Prostate gland (tissue), 2 donors: ENCODE results near the gene ZNF528. TPM values are rescaled to one million over a fixed set of nuclear protein-coding genes. Genes with fewer than 3 reads are reported as not detected.
A peak's percentile ranks its signal among the peaks of the same experiment; 100 is the strongest.

Source experiments
- DNase-seq: peaks from one replicate; pipeline ENCODE4 v3.0.0-alpha.2; 2019; ENCODE audit warnings: low spot score
- H3K27ac ChIP-seq, 2 donors: fragments of 200-600 bp; sonication (generic); 2 replicates each; pipeline ENCODE4 v1.5.1; 2017 to 2019
- H3K27me3 ChIP-seq: fragments of 200-600 bp; sonication (generic); replicated peaks from 2 replicates; pipeline ENCODE4 v1.5.1; 2019; ENCODE audit not compliant: insufficient read depth
- H3K36me3 ChIP-seq, 2 donors: fragments of 200-600 bp; sonication (generic); 1 replicate in 1 of 2; 2 replicates in 1 of 2; pipeline versions ENCODE4 v1.5.1 to v1.8.1; 2017 to 2019
- H3K4me1 ChIP-seq: fragments of 200-600 bp; sonication (generic); replicated peaks from 2 replicates; pipeline ENCODE4 v1.5.1; 2019
- H3K4me3 ChIP-seq, 2 donors: fragments of 200-600 bp; sonication (generic); 2 replicates each; pipeline ENCODE4 v1.5.1; 2017 to 2019
- H3K9me3 ChIP-seq: fragments of 200-600 bp; sonication (generic); 2 replicates; pipeline ENCODE4 v1.5.1; 2017
- CTCF ChIP-seq, 4 experiments: fragments of 200-600 bp in 2 of 4; fragments of 450-650 bp in 2 of 4; sonication (generic) in 2 of 4; IDR thresholded peaks; 1 replicate in 3 of 4; 2 replicates in 1 of 4; pipeline ENCODE4 v1.5.1; 2016 to 2019; ENCODE audit warnings: antibody characterized with exemption in 4 of 4, mild to moderate bottlenecking in 2 of 4, moderate library complexity in 2 of 4
- POLR2A ChIP-seq: fragments of 450-650 bp; IDR thresholded peaks from one replicate; pipeline ENCODE4 v1.6.1; 2016; ENCODE audit warnings: antibody characterized with exemption, mild to moderate bottlenecking
- POLR2AphosphoS5 ChIP-seq: sonication (generic); formaldehyde crosslinking; IDR thresholded peaks from one replicate; pipeline ENCODE4 v1.6.1; 2017; ENCODE audit warnings: antibody characterized with exemption
- WGBS: methylation state at CpG from one replicate; pipeline ENCODE4 v1.1.5; 2018; 5-methylcytosine and 5-hydroxymethylcytosine counted together
- intact Hi-C: fragments of 100-400 bp; cut with DNase I; formaldehyde crosslinking; loops from one replicate; pipeline ENCODE4 v1.14.2; 2022
- total RNA-seq, 2 donors: library from RNA; depleted of rRNA; stranded (reverse); fragments of >200 nt; gene quantifications; one replicate each; pipeline ENCODE4 v1.1.0, GENCODE V29; 2016

The ZNF528 gene
- total RNA-seq: 10 to 100 TPM; 19.5 to 45.3 TPM

- H3K36me3 ChIP-seq: peaks cover 0 to 6% of the 10 kb centered on the region in 2 donors
- H3K27me3 ChIP-seq: no peaks in the 10 kb centered on the region
- no peaks in the 10 kb centered on the region for H3K9me3 ChIP-seq
- intact Hi-C loops: no loop called here
- peaks cover 2% of the 10 kb centered on the region for H3K4me1 ChIP-seq
- peak within 1 kb of the TSS; percentile 45 to 62 for H3K4me3 ChIP-seq
- no peak for TF ChIP-seq POLR2A
- peak; percentile 93 for TF ChIP-seq POLR2AphosphoS5
- whole genome bisulfite sequencing: under 1% methylated on average over 36 of the region's 36 CpGs
- H3K27ac ChIP-seq: peak within 1 kb of the TSS; percentile 43 to 52
- peak; percentile 91 for DNase-seq
These were observed at the start of gene ZNF528 for GRCh38 chr19:52397310-52398080. Gene ZNF528, plus strand, starts transcription at chr19:52397849. Its CDS starts 4,165 bp downstream, at chr19:52402014.

GRCh38 chr19:52351512-52351911 lies 46.1 kb upstream of the ZNF528 start:
- WGBS: 75% methylated on average over 9 of the region's 9 CpGs
- no peaks in the 10 kb centered on the region for H3K9me3 ChIP-seq
- peaks cover 8 to 10% of the 10 kb centered on the region in 2 donors for H3K36me3 ChIP-seq
- no peak for DNase-seq
- TF ChIP-seq POLR2AphosphoS5 (no peak), POLR2A (no peak), CTCF (IDR thresholded peaks at IDR 0.05) (no peak)
- H3K4me1 ChIP-seq: no peaks in the 10 kb centered on the region
- intact Hi-C loops: no loop called here
- no peak overlapping the region for H3K27ac ChIP-seq
- H3K27me3 ChIP-seq: no peaks in the 10 kb centered on the region
- H3K4me3 ChIP-seq: no peak overlapping the region

- intact Hi-C loops: no loop called here
- no peak for DNase-seq
- Histone ChIP-seq H3K4me3 (no peak overlapping the region), H3K4me1 (no peaks in the 10 kb centered on the region), H3K36me3 (peaks cover 3 to 5% of the 10 kb centered on the region in 2 donors), H3K9me3 (peaks cover 6% of the 10 kb centered on the region), H3K27ac (no peak overlapping the region), H3K27me3 (no peaks in the 10 kb centered on the region)
- TF ChIP-seq CTCF (IDR thresholded peaks at IDR 0.05) (no peak), POLR2A (no peak), POLR2AphosphoS5 (no peak)
- 99% methylated on average over 8 of the region's 8 CpGs for WGBS
These were observed 31.2 kb upstream of the ZNF528 start for GRCh38 chr19:52366414-52366824.

GRCh38 chr19:52369559-52370340 lies 27.9 kb upstream of the ZNF528 start, which contains the start of gene ZNF880:
Gene ZNF880, plus strand, starts transcription at chr19:52369923. Its CDS starts 43 bp downstream, at chr19:52369966.
- Histone ChIP-seq H3K27ac (peak within 1 kb of the TSS; percentile 83 to 94), H3K4me3 (peak within 1 kb of the TSS; percentile 55 to 77), H3K4me1 (no peaks in the 10 kb centered on the region), H3K27me3 (no peaks in the 10 kb centered on the region), H3K36me3 (peaks cover 5 to 6% of the 10 kb centered on the region in 2 donors), H3K9me3 (peaks cover 6% of the 10 kb centered on the region)
- intact Hi-C loops: no loop called here
- under 1% methylated on average over 52 of the region's 52 CpGs for WGBS
- TF ChIP-seq CTCF (IDR thresholded peaks at IDR 0.05) (no peak), POLR2AphosphoS5 (peak; percentile 95)
- peak; percentile 92 for DNase-seq

- 31% methylated on average over 7 of the region's 7 CpGs for WGBS
These were observed 27.3 kb upstream of the ZNF528 start for GRCh38 chr19:52370341-52370710.

More at GRCh38 chr19:52370341-52370710, 27.3 kb upstream of the ZNF528 start:
- H3K27ac ChIP-seq: peak overlapping the region; percentile 83 to 94
- intact Hi-C loops: no loop called here
- H3K27me3 ChIP-seq: no peaks in the 10 kb centered on the region
- H3K36me3 ChIP-seq: peaks cover 7 to 8% of the 10 kb centered on the region in 2 donors
- TF ChIP-seq POLR2A (no peak), CTCF (IDR thresholded peaks at IDR 0.05) (no peak), POLR2AphosphoS5 (no peak)
- H3K4me1 ChIP-seq: no peaks in the 10 kb centered on the region
- no peak for DNase-seq
- peaks cover 6% of the 10 kb centered on the region for H3K9me3 ChIP-seq
- peak overlapping the region; percentile 55 to 77 for H3K4me3 ChIP-seq
